Lung (tissue), 12 donors: ENCODE results near the gene SLF2. TPM values are rescaled to one million over a fixed set of nuclear protein-coding genes. Genes with fewer than 3 reads are reported as not detected.

Experiments
- ATAC-seq: fragments of 200-7000 bp; cut with Tn5 transposase; one replicate; pipeline ENCODE4 v1.9.1; 2020; ENCODE audit warnings: moderate number of reproducible peaks; ENCODE audit not compliant: insufficient read depth, low FRiP score
- DNase-seq, 3 donors: peaks; one replicate each; pipeline ENCODE4 v3.0.0-alpha.2; 2013 to 2017
- H3K27ac ChIP-seq, 2 donors: one replicate each; pipeline ENCODE4 v1.5.1; 2013; ENCODE audit warnings: mild to moderate bottlenecking in 2 of 2, moderate library complexity in 2 of 2, control low read depth in 1 of 2, inconsistent platforms in 1 of 2, low read depth in 1 of 2, low read length in 1 of 2
- H3K27me3 ChIP-seq, 3 donors: one replicate each; pipeline ENCODE4 v1.5.1; 2013; ENCODE audit warnings: low read length in 2 of 3; ENCODE audit not compliant: control insufficient read depth in 3 of 3, insufficient read depth in 3 of 3
- H3K36me3 ChIP-seq, 4 donors: one replicate each; pipeline ENCODE4 v1.5.1; 2013; ENCODE audit warnings: low read length in 4 of 4, mild to moderate bottlenecking in 1 of 4, moderate library complexity in 1 of 4; ENCODE audit not compliant: control insufficient read depth in 4 of 4, insufficient read depth in 4 of 4
- H3K4me1 ChIP-seq, 5 donors: one replicate each; pipeline ENCODE4 v1.5.1; 2013; ENCODE audit warnings: low read length in 5 of 5, mild to moderate bottlenecking in 2 of 5, moderate library complexity in 1 of 5; ENCODE audit not compliant: control insufficient read depth in 5 of 5, insufficient read depth in 5 of 5
- H3K4me3 ChIP-seq: one replicate; pipeline ENCODE4 v1.5.1; 2013; ENCODE audit warnings: mild to moderate bottlenecking, control low read depth, moderate library complexity
- H3K9ac ChIP-seq, 2 donors: one replicate each; pipeline ENCODE4 v1.5.1; 2013; ENCODE audit warnings: low read length in 2 of 2, control low read depth in 1 of 2; ENCODE audit not compliant: insufficient read depth in 1 of 2
- H3K9me3 ChIP-seq, 4 donors: one replicate each; pipeline ENCODE4 v1.5.1; 2013; ENCODE audit warnings: low read length in 3 of 4, mild to moderate bottlenecking in 1 of 4, moderate library complexity in 1 of 4; ENCODE audit not compliant: control insufficient read depth in 4 of 4, insufficient read depth in 3 of 4
- CTCF ChIP-seq: IDR thresholded peaks from 2 replicates; pipeline ENCODE4 v1.5.1; 2012; ENCODE audit warnings: mild to moderate bottlenecking; ENCODE audit errors: control extremely low read depth, extremely low read depth
- WGBS, 2 donors: extraction: QIAGEN DNeasy Blood & Tissue Kit; methylation state at CpG; one replicate each; pipeline ENCODE4 v1.1.7; 2013; 5-methylcytosine and 5-hydroxymethylcytosine counted together
- polyA plus RNA-seq, 2 donors: library from polyadenylated mRNA; stranded (reverse); fragments of 200-250 nt; gene quantifications; one replicate each; pipeline ENCODE4 v1.2.1, GENCODE V29; 2013
- total RNA-seq, 2 donors: library from RNA; depleted of rRNA in 1 of 2; stranded (reverse); fragments of >200 nt in 1 of 2; gene quantifications; one replicate each; pipeline ENCODE4 v1.2.1, GENCODE V29; 2014 to 2021
- donor health status: control.
- donor health status: control.
- donor health status: Bipolar disorder and iron deficiency.
- donor health status: healthy.
- donor health status: DM: yes; HTN: yes; CAD: no.

SLF2 gene
- total and polyA plus RNA-seq, 4 donors = 7.1 to 60.0 (median 21.8) TPM

GRCh38 chr10:100876585-100877460 is 35.9 kb upstream of the SLF2 start:
- Histone ChIP-seq H3K9ac (no peak overlapping the region), H3K27me3 (peaks cover 0 to 22% (median 0%) of the 10 kb centered on the region in 3 donors), H3K36me3 (no peaks in the 10 kb centered on the region), H3K27ac (no peak overlapping the region), H3K9me3 (no peaks in the 10 kb centered on the region), H3K4me1 (peaks cover 0 to 51% (median 15%) of the 10 kb centered on the region in 5 donors), H3K4me3 (no peak overlapping the region)
- WGBS, 2 donors = 60 to 75% methylated on average over 24 of the region's 24 CpGs
- no peak for TF ChIP-seq CTCF
- DNase-seq = no peak
- no peak for ATAC-seq

- H3K4me1 ChIP-seq = peaks cover 0 to 57% (median 21%) of the 10 kb centered on the region in 5 donors
- no peak for DNase-seq
- ATAC-seq = no peak
- no peak for TF ChIP-seq CTCF
- peaks cover 0 to 22% (median 0%) of the 10 kb centered on the region in 3 donors for H3K27me3 ChIP-seq
- no peak overlapping the region for H3K4me3 ChIP-seq
- no peaks in the 10 kb centered on the region for H3K9me3 ChIP-seq
- no peak overlapping the region for H3K27ac ChIP-seq
- H3K36me3 ChIP-seq = no peaks in the 10 kb centered on the region
- H3K9ac ChIP-seq = no peak overlapping the region
- WGBS, 2 donors = 79 to 92% methylated on average over 11 of the region's 11 CpGs
Measured at GRCh38 chr10:100877461-100877850, 35.3 kb upstream of the SLF2 start.

- Histone ChIP-seq H3K36me3 (no peaks in the 10 kb centered on the region), H3K9ac (no peak overlapping the region), H3K4me3 (no peak overlapping the region), H3K27ac (no peak overlapping the region), H3K9me3 (no peaks in the 10 kb centered on the region), H3K4me1 (peaks cover 0 to 64% (median 27%) of the 10 kb centered on the region in 5 donors), H3K27me3 (peaks cover 0 to 18% (median 0%) of the 10 kb centered on the region in 3 donors)
- WGBS, 2 donors = 14 to 15% methylated on average over 5 of the region's 5 CpGs
- no peak for ATAC-seq
- peak; percentile 36 for TF ChIP-seq CTCF
- peak; percentile 84 to 90 (median 90) for DNase-seq
Measured at GRCh38 chr10:100878291-100878910, 34.4 kb upstream of the SLF2 start.
